A673 (cell line): ENCODE data around the gene SCAMP3. TPM values are rescaled to one million over a fixed set of nuclear protein-coding genes. Genes with fewer than 3 reads are reported as not detected.

Experiments used
- BruUV-seq: library from RNA; stranded (reverse); fragments of 400-500 nt; replicated peaks from 2 replicates; lab custom pipeline; 2021; lab: Mats Ljungman, UMichigan
- CTCF ChIA-PET: fragments of 300-600 bp; sonication (Branson Sonifier 250); formaldehyde crosslinking; loops from one replicate; lab custom pipeline; 2022; ENCODE audit warnings: antibody characterized with exemption; lab: Charles Lee
- POLR2A ChIA-PET: fragments of 300-600 bp; sonication (Branson Sonifier 250); formaldehyde crosslinking; loops from one replicate; lab custom pipeline; 2022; ENCODE audit warnings: antibody characterized with exemption; ENCODE audit not compliant: low non-redundant PET; lab: Charles Lee
- DNase-seq: peaks from one replicate; pipeline ENCODE4 v3.0.0-alpha.2; 2015; ENCODE audit warnings: low spot score
- H3K27ac ChIP-seq: fragments of 200-600 bp; sonication (generic); 2 replicates; pipeline ENCODE4 v1.5.1; 2016; ENCODE audit warnings: mixed run types, low read depth, mild to moderate bottlenecking, mixed read lengths, antibody characterized with exemption, low read length; ENCODE audit not compliant: poor library complexity, severe bottlenecking
- H3K27me3 ChIP-seq: fragments of 200-600 bp; sonication (generic); replicated peaks from 2 replicates; pipeline ENCODE4 v1.6.1; 2017; ENCODE audit warnings: mixed run types, low read depth, mild to moderate bottlenecking, mixed read lengths, antibody characterized with exemption, low read length; ENCODE audit not compliant: insufficient read depth, poor library complexity
- H3K36me3 ChIP-seq: fragments of 200-600 bp; sonication (generic); 2 replicates; pipeline ENCODE4 v1.6.1; 2016; ENCODE audit warnings: mixed run types, mild to moderate bottlenecking, mixed read lengths, antibody characterized with exemption, low read length; ENCODE audit not compliant: insufficient read depth, poor library complexity, severe bottlenecking
- H3K4me1 ChIP-seq: fragments of 200-600 bp; sonication (generic); 2 replicates; pipeline ENCODE4 v1.6.1; 2017; ENCODE audit warnings: mixed run types, mild to moderate bottlenecking, mixed read lengths, antibody characterized with exemption, low read length; ENCODE audit not compliant: insufficient read depth, poor library complexity, severe bottlenecking
- H3K4me3 ChIP-seq: fragments of 200-600 bp; sonication (generic); 2 replicates; pipeline ENCODE4 v1.5.1; 2016; ENCODE audit warnings: low read depth, mixed run types, mild to moderate bottlenecking, mixed read lengths, low read length; ENCODE audit not compliant: poor library complexity, severe bottlenecking
- H3K9me3 ChIP-seq: fragments of 200-600 bp; sonication (generic); 2 replicates; pipeline ENCODE4 v1.6.1; 2016; ENCODE audit warnings: mixed run types, low read depth, mild to moderate bottlenecking, mixed read lengths, antibody characterized with exemption, low read length; ENCODE audit not compliant: poor library complexity, severe bottlenecking
- EZH2 ChIP-seq: fragments of 200-600 bp; sonication (generic); IDR thresholded peaks from 2 replicates; pipeline ENCODE4 v1.6.1; 2017; ENCODE audit warnings: borderline replicate concordance, low read depth, mild to moderate bottlenecking, mixed read lengths, antibody characterized with exemption, low read length; ENCODE audit not compliant: poor library complexity, severe bottlenecking
- intact Hi-C: fragments of 100-400 bp; cut with micrococcal nuclease; formaldehyde crosslinking; loops from one replicate; pipeline ENCODE4 v1.10.0; 2022; ENCODE audit not compliant: unreplicated experiment
- total RNA-seq: library from RNA; stranded (reverse); gene quantifications from 2 replicates; pipeline ENCODE4 v1.2.3, GENCODE V29; 2021
- TF ChIP-seq, protein P1 (sequence below): fragments of 300-800, 200-600 bp; sonication (generic); conservative IDR thresholded peaks from 2 replicates; pipeline ENCODE4 v1.5.1; 2017; ENCODE audit warnings: low read depth, mild to moderate bottlenecking, antibody characterized with exemption, low read length, moderate library complexity, mixed read lengths

The SCAMP3 gene
- total RNA-seq, 1 experiment from 2014 or later: 115 TPM

DNA sequence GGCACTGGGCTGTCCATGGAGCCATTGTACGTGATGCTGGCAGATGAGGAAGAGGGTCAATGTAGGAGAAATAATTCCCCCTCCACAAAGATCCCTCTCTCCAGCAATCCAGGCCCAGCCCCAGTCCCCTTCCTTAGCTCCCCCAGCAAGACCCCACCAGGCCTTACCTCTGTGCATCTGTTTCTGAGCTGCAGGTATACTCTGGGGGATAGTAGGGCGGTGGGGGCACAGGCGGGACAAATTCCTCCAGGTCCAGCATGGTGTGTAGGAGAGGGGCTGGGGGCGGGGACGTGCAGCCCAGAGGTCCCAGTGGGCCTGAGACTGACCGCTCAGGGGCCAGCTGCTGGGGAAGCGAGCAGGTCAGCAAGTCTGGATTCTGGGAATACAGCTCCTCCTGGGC is 10.6 kb downstream of the SCAMP3 start:
- H3K36me3 ChIP-seq: peaks cover 21% of the 10 kb centered on the region
- TF ChIP-seq, protein P1, sequence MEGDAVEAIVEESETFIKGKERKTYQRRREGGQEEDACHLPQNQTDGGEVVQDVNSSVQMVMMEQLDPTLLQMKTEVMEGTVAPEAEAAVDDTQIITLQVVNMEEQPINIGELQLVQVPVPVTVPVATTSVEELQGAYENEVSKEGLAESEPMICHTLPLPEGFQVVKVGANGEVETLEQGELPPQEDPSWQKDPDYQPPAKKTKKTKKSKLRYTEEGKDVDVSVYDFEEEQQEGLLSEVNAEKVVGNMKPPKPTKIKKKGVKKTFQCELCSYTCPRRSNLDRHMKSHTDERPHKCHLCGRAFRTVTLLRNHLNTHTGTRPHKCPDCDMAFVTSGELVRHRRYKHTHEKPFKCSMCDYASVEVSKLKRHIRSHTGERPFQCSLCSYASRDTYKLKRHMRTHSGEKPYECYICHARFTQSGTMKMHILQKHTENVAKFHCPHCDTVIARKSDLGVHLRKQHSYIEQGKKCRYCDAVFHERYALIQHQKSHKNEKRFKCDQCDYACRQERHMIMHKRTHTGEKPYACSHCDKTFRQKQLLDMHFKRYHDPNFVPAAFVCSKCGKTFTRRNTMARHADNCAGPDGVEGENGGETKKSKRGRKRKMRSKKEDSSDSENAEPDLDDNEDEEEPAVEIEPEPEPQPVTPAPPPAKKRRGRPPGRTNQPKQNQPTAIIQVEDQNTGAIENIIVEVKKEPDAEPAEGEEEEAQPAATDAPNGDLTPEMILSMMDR: no peak
- TF ChIP-seq EZH2: no peak
- peaks cover 26% of the 10 kb centered on the region for H3K4me1 ChIP-seq
- CTCF ChIA-PET: interaction anchor here (0.5 to 2.6 kb wide), 9 partner anchors 10 to 397 kb away, joined by 4 to 28 read pairs (median 7); partner anchors contain the start of genes CLK2, FDPS, PMVK and RUSC1
- no peaks in the 10 kb centered on the region for H3K27me3 ChIP-seq
- no TSS peak for BruUV-seq
- peak overlapping the region; percentile 57 for H3K27ac ChIP-seq
- POLR2A ChIA-PET: interaction anchor here (0.5 kb wide), 1 partner anchor 10 kb away, joined by 4 read pairs; a partner anchor contains a TSS
- intact Hi-C loops: loop anchor here (2.0 to 10.0 kb wide), 2 partner anchors 253 to 341 kb away; no protein-coding TSS in a partner anchor
- H3K4me3 ChIP-seq: no peak overlapping the region
- no peak for DNase-seq
- no peaks in the 10 kb centered on the region for H3K9me3 ChIP-seq

DNA sequence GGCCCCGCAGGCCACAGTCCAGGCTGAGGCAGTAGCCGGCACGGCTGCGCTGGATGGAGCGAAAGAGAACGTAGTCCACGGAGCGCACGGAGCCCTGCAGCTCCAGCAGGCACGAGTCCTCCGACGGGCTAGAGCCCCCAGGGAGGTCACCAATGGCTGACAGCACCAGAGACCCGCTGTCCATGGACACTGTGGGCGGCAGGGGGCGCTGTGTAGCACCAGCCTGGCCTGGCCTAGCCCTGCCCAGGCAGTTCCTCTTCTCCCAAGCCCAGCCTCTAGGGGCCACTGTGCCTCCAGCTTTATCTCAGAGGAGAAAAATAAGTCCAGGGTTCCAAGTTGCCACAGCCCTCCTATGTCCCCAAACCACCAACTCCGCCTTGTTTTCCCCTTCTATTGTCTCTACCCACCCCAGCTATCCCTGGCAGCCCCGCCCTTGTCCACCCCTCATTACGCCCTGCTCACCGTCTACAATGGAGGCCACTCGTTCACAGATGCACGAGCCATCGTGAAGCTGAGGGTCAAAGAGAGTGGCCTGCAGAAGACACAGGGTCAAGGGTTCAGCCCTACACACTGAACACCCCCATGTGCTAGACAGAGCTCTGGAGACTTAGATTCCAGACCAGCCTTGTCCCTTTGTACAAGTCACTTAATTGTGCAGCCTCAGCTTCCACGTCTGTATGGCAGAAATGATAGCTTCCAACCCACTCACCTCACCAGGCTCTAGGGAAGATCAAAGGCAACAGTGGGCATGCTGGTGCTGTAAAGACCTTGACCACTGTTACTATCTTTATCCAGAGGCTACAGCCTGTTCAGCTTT is 11.3 kb downstream of the SCAMP3 start:
- no TSS peak for BruUV-seq
- Histone ChIP-seq H3K27me3 (no peaks in the 10 kb centered on the region), H3K27ac (peak overlapping the region; percentile 80), H3K9me3 (no peaks in the 10 kb centered on the region), H3K36me3 (peaks cover 25% of the 10 kb centered on the region), H3K4me3 (peak overlapping the region; percentile 42), H3K4me1 (peaks cover 23% of the 10 kb centered on the region)
- CTCF ChIA-PET: interaction anchor here (0.5 to 2.6 kb wide), 15 partner anchors 10 to 398 kb away, joined by 3 to 28 read pairs (median 6); partner anchors contain the start of genes CLK2, FDPS, KRTCAP2 and PMVK
- no peak for TF ChIP-seq EZH2
- TF ChIP-seq, protein P1: peak; percentile 100
- peak; percentile 98 for DNase-seq
- POLR2A ChIA-PET: no interaction called here
- intact Hi-C loops: loop anchor here (1.0 to 10.0 kb wide), 4 partner anchors 26 to 342 kb away; partner anchors contain the start of genes HCN3 and RUSC1

- TF ChIP-seq, protein P1: no peak
- no peak for TF ChIP-seq EZH2
- POLR2A ChIA-PET: no interaction called here
- CTCF ChIA-PET: interaction anchor here (0.5 to 2.6 kb wide), 13 partner anchors 9 to 398 kb away, joined by 3 to 28 read pairs (median 6); partner anchors contain the start of genes CLK2, FDPS, KRTCAP2 and RUSC1
These were observed 11.9 kb downstream of the SCAMP3 start for GRCh38 chr1:155250246-155250632.

More at GRCh38 chr1:155250246-155250632, 11.9 kb downstream of the SCAMP3 start:
- H3K9me3 ChIP-seq: no peaks in the 10 kb centered on the region
- no peaks in the 10 kb centered on the region for H3K27me3 ChIP-seq
- intact Hi-C loops: loop anchor here (1.0 to 10.0 kb wide), 4 partner anchors 27 to 343 kb away; partner anchors contain the start of genes HCN3 and RUSC1
- peaks cover 25% of the 10 kb centered on the region for H3K36me3 ChIP-seq
- peak overlapping the region; percentile 80 for H3K27ac ChIP-seq
- H3K4me3 ChIP-seq: peak overlapping the region; percentile 42
- H3K4me1 ChIP-seq: peaks cover 22% of the 10 kb centered on the region
- DNase-seq: no peak
- no TSS peak for BruUV-seq
